Endothelial cell of umbilical vein (primary cell): ENCODE results near the gene VBP1. TPM values are rescaled to one million over a fixed set of nuclear protein-coding genes. Genes with fewer than 3 reads are reported as not detected.
A peak's percentile ranks its signal among the peaks of the same experiment; 100 is the strongest.

Experiments used
- BruUV-seq: library from RNA; stranded (reverse); fragments of 400-500 nt; replicated peaks from 2 replicates; lab custom pipeline; 2021; lab: Mats Ljungman, UMichigan
- CTCF ChIA-PET: fragments of 300-600, 350-600 bp; sonication (Branson Sonifier 250); formaldehyde crosslinking; loops from one replicate; lab custom pipeline; 2021; ENCODE audit warnings: antibody characterized with exemption, inconsistent platforms; lab: Charles Lee
- POLR2A ChIA-PET: fragments of 300-600, 350-600 bp; sonication (Branson Sonifier 250); formaldehyde crosslinking; loops from one replicate; lab custom pipeline; 2021; ENCODE audit warnings: antibody characterized with exemption, inconsistent platforms; lab: Charles Lee
- DNase-seq: peaks from one replicate; pipeline ENCODE4 v3.0.0-alpha.2; 2011; ENCODE audit warnings: low read depth, low spot score
- FAIRE-seq: peaks from 2 replicates; lab custom pipeline; 2011; peaks lifted over from hg19 to GRCh38; lab: Jason Lieb, UNC
- H2AFZ ChIP-seq: 2 replicates; pipeline ENCODE4 v1.6.0; 2012; ENCODE audit warnings: low read depth, low read length, control low read depth, inconsistent platforms
- H3K27ac ChIP-seq: 2 replicates; pipeline ENCODE4 v1.5.1; 2011; ENCODE audit warnings: low read depth, mild to moderate bottlenecking, control low read depth, low read length, moderate library complexity; ENCODE audit not compliant: insufficient read depth
- H3K27me3 ChIP-seq, 2 experiments: 2 replicates each; pipeline versions ENCODE4 v1.6.0 to v1.6.1; 2011; ENCODE audit warnings: low read length in 2 of 2, mixed read lengths in 1 of 2; ENCODE audit not compliant: control insufficient read depth in 2 of 2, insufficient read depth in 2 of 2
- H3K36me3 ChIP-seq, 2 experiments: 2 replicates in 1 of 2; 3 replicates in 1 of 2; pipeline ENCODE4 v1.5.1; 2011; ENCODE audit warnings: low read length in 2 of 2, mild to moderate bottlenecking in 1 of 2, moderate library complexity in 1 of 2; ENCODE audit not compliant: control insufficient read depth in 2 of 2, insufficient read depth in 2 of 2; ENCODE audit errors: extremely low read depth in 1 of 2
- H3K4me1 ChIP-seq: 3 replicates; pipeline ENCODE4 v1.5.1; 2011; ENCODE audit warnings: mild to moderate bottlenecking, low read length; ENCODE audit not compliant: control insufficient read depth, insufficient read depth; ENCODE audit errors: extremely low read depth
- H3K4me2 ChIP-seq: 2 replicates; pipeline ENCODE4 v1.6.1; 2011; ENCODE audit warnings: low read length, control low read depth, mixed read lengths; ENCODE audit not compliant: insufficient read depth
- H3K4me3 ChIP-seq, 3 experiments: fragments of 200-600 bp in 1 of 3; sonication (generic), shearing (Covaris generic) in 1 of 3; replicated peaks in 1 of 3; 2 replicates each; pipeline ENCODE4 v1.5.1; 2011 to 2016; ENCODE audit warnings: control low read depth in 3 of 3, low read length in 3 of 3, mild to moderate bottlenecking in 2 of 3, inconsistent platforms in 1 of 3, low read depth in 1 of 3, moderate library complexity in 1 of 3; ENCODE audit not compliant: insufficient read depth in 1 of 3
- H3K79me2 ChIP-seq: 2 replicates; pipeline ENCODE4 v1.6.0; 2012; ENCODE audit warnings: low read length, inconsistent platforms; ENCODE audit not compliant: control insufficient read depth, insufficient read depth
- H3K9ac ChIP-seq: replicated peaks from 2 replicates; pipeline ENCODE3; 2011; ENCODE audit warnings: low read length, control low read depth; ENCODE audit not compliant: insufficient read depth; ENCODE audit errors: extremely low read depth
- H3K9me1 ChIP-seq: replicated peaks from 3 replicates; pipeline ENCODE4 v1.6.0; 2011; ENCODE audit warnings: mild to moderate bottlenecking, low read length; ENCODE audit not compliant: control insufficient read depth, insufficient read depth; ENCODE audit errors: extremely low read depth
- H3K9me3 ChIP-seq: replicated peaks from 2 replicates; pipeline ENCODE4 v1.5.1; 2012; ENCODE audit warnings: low read length, inconsistent platforms; ENCODE audit not compliant: control insufficient read depth, insufficient read depth
- H4K20me1 ChIP-seq: replicated peaks from 2 replicates; pipeline ENCODE3; 2011; ENCODE audit warnings: mild to moderate bottlenecking, low read length; ENCODE audit not compliant: control insufficient read depth, insufficient read depth; ENCODE audit errors: extremely low read depth
- EZH2 ChIP-seq: IDR thresholded peaks from 2 replicates; pipeline ENCODE4 v1.6.1; 2012; ENCODE audit warnings: borderline replicate concordance, low read depth, mild to moderate bottlenecking, moderate library complexity, low read length, inconsistent platforms; ENCODE audit not compliant: severe bottlenecking
- FOS ChIP-seq: IDR thresholded peaks from 2 replicates; pipeline ENCODE4 v1.6.1; 2011; ENCODE audit warnings: mild to moderate bottlenecking, low read length, moderate library complexity, borderline replicate concordance; ENCODE audit not compliant: insufficient read depth
- GATA2 ChIP-seq: IDR thresholded peaks from 2 replicates; pipeline ENCODE4 v1.7.0; 2011; ENCODE audit warnings: low read depth, mild to moderate bottlenecking, moderate library complexity, mixed read lengths, low read length; ENCODE audit not compliant: insufficient read length, insufficient read depth
- JUN ChIP-seq: IDR thresholded peaks from 2 replicates; pipeline ENCODE4 v1.6.1; 2011; ENCODE audit warnings: borderline replicate concordance, low read depth; ENCODE audit not compliant: insufficient read length, insufficient read depth
- MYC ChIP-seq: IDR thresholded peaks from one replicate; pipeline ENCODE4 v1.6.1; 2011; ENCODE audit warnings: mild to moderate bottlenecking, low read depth, low read length
- POLR2A ChIP-seq: IDR thresholded peaks from 2 replicates; pipeline ENCODE4 v1.6.1; 2012; ENCODE audit warnings: low read depth, mild to moderate bottlenecking, control low read depth, low read length
- POLR2AphosphoS5 ChIP-seq: IDR thresholded peaks from 2 replicates; pipeline ENCODE4 v1.6.1; 2012; ENCODE audit warnings: low read depth, mild to moderate bottlenecking, control low read depth, low read length, moderate library complexity; ENCODE audit not compliant: insufficient read depth
- dilution Hi-C: fragments of 300-500 bp; cut with MboI; formaldehyde crosslinking; loops from one replicate; pipeline ENCODE4 v1.15.0; 2019; ENCODE audit warnings: low sequenced_read_pairs; ENCODE audit not compliant: extremely low pct_ligation_motif_present
- intact Hi-C: fragments of 100-400 bp; cut with micrococcal nuclease; formaldehyde crosslinking; loops from one replicate; pipeline ENCODE4 v1.10.0; 2022
- polyA plus RNA-seq, 4 experiments: library from polyadenylated mRNA; depleted of rRNA in 3 of 4; stranded (reverse) in 3 of 4; unstranded in 1 of 4; fragments of >200 nt; gene quantifications; 2 replicates each; pipeline versions ENCODE4 v1.2.1 to v1.2.3, GENCODE V29; 2011 to 2012; ENCODE audit warnings: missing spikeins in 1 of 4
- total RNA-seq: library from RNA; stranded (reverse); gene quantifications from 2 replicates; pipeline ENCODE4 v1.2.3, GENCODE V29; 2021
- TF ChIP-seq, protein P1 (sequence below), 2 donors: IDR thresholded peaks; 1 replicate in 1 of 2; 2 replicates in 1 of 2; pipeline ENCODE4 v1.5.1; 2011; ENCODE audit warnings: low read length in 2 of 2, mild to moderate bottlenecking in 2 of 2, moderate library complexity in 2 of 2, control low read depth in 1 of 2, inconsistent platforms in 1 of 2, low read depth in 1 of 2; ENCODE audit not compliant: insufficient read depth in 1 of 2; ENCODE audit errors: extremely low read depth in 1 of 2
- TF ChIP-seq, protein P2 (sequence below): IDR thresholded peaks from 2 replicates; pipeline ENCODE4 v1.6.1; 2011; ENCODE audit not compliant: insufficient read depth, insufficient read length

VBP1 gene
- total and polyA plus RNA-seq, 2 donors (not counting 3 experiments of a cell fraction or from before 2014, with no cell fraction given), result 17.3 to 51.5 TPM

DNA sequence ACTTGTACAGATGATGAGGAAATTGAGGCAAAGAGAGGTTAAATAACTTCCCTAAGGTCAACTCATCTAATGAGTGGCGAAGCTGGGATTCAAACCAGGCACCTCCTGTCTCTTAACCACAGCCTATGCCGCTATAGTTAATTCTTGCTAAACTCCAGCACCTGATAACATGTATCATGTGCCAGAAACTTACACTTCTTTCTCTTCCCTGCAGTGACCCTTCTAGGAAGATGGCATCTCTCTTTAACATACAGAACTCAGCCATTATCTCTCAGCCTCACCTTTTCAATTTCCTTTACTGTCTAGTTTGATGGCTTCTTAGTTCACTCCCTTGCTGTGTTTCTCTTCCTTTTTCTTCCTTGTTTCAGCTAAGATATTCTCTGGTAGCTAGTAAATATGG lies 2.5 kb downstream of the VBP1 start:
- Histone ChIP-seq H3K27ac (no peak overlapping the region), H2AFZ (no peak overlapping the region), H3K9me3 (no peaks in the 10 kb centered on the region), H3K27me3 (no peaks in the 10 kb centered on the region), H3K9me1 (no peaks in the 10 kb centered on the region), H4K20me1 (no peaks in the 10 kb centered on the region), H3K4me3 (no peak overlapping the region), H3K36me3 (no peaks in the 10 kb centered on the region), H3K4me1 (peaks cover 11% of the 10 kb centered on the region), H3K9ac (no peak overlapping the region), H3K79me2 (peaks cover 34% of the 10 kb centered on the region), H3K4me2 (peak overlapping the region; percentile 17)
- no peak for TF ChIP-seq MYC
- no peak for TF ChIP-seq GATA2
- TF ChIP-seq FOS, result no peak
- no peak for TF ChIP-seq POLR2A
- TF ChIP-seq JUN, result no peak
- TF ChIP-seq, protein P1, sequence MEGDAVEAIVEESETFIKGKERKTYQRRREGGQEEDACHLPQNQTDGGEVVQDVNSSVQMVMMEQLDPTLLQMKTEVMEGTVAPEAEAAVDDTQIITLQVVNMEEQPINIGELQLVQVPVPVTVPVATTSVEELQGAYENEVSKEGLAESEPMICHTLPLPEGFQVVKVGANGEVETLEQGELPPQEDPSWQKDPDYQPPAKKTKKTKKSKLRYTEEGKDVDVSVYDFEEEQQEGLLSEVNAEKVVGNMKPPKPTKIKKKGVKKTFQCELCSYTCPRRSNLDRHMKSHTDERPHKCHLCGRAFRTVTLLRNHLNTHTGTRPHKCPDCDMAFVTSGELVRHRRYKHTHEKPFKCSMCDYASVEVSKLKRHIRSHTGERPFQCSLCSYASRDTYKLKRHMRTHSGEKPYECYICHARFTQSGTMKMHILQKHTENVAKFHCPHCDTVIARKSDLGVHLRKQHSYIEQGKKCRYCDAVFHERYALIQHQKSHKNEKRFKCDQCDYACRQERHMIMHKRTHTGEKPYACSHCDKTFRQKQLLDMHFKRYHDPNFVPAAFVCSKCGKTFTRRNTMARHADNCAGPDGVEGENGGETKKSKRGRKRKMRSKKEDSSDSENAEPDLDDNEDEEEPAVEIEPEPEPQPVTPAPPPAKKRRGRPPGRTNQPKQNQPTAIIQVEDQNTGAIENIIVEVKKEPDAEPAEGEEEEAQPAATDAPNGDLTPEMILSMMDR (IDR thresholded peaks at IDR 0.05; ENCODE audit: extremely low read depth in 1 of 2, insufficient read depth in 1 of 2, low read depth in 1 of 2, low read length in 2 of 2), result no peak
- TF ChIP-seq POLR2AphosphoS5, result no peak
- no peak for TF ChIP-seq EZH2
- TF ChIP-seq, protein P2, sequence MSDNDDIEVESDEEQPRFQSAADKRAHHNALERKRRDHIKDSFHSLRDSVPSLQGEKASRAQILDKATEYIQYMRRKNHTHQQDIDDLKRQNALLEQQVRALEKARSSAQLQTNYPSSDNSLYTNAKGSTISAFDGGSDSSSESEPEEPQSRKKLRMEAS, result no peak
- ChIA-PET POLR2A (no interaction called here), CTCF (no interaction called here)
- dilution Hi-C loops (no loop called here), intact Hi-C loops (loop anchor here (5.0 to 10.0 kb wide), 2 partner anchors 124 to 191 kb away; partner anchors contain the start of gene FUNDC2)
- BruUV-seq, result no TSS peak
- no peak for FAIRE-seq
- no peak for DNase-seq
